ENCODE results near the gene CMTM8. TPM values are rescaled to one million over a fixed set of nuclear protein-coding genes. Genes with fewer than 3 reads are reported as not detected.

Gene CMTM8
- total RNA-seq, 1 donor from 2014 or later, result 5.7 TPM

DNA sequence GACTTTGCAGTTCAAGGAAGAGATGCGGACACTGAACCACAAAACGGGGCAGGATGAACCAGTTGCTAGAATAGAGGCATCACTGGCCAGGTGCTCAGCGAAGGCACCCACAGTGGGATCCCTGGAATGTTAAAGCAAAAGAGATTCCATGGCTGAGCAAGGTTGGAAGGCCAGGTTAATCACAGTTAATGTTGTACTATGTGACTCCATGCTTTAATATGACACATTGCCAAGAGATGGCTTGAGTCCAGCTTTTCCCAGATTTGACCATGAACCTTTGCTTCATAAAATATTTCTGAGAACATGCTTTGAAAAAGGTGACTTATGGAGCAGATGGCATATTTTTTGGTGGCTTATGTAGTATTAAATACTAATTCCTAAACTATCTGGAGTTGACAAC, 77.0 kb downstream of the CMTM8 start:
- intact Hi-C loops (cut with micrococcal nuclease), result no loop called here
- no peaks in the 10 kb centered on the region for H3K27me3 ChIP-seq (ENCODE audit: low read depth)

DNA sequence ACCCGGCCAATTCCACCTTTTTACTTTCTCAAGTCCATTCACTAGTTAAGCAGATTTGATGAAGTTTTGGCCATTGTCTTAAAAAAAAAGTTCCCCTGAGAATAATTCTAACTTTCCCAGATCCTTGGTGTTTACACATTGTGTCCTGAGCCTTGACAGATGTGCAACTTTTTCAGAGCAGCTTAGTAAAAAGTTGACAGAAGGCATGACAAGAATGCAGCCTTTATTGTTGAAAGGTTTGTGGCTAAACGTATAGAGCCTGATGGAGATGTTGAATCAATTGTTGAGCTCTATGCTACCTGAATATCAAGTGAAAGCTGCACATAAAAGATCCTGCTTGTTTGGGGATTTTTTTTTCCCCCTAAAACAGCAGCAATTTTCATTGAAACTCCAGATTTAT, 77.8 kb downstream of the CMTM8 start:
- no peak overlapping the region for H3K27ac ChIP-seq (replicated peaks)
- H3K9me3 ChIP-seq (replicated peaks), result no peaks in the 10 kb centered on the region
- H3K36me3 ChIP-seq, result no peaks in the 10 kb centered on the region
- no peak for DNase-seq
- H3K27me3 ChIP-seq (ENCODE audit: low read depth), result no peaks in the 10 kb centered on the region
- TF ChIP-seq, protein P1, sequence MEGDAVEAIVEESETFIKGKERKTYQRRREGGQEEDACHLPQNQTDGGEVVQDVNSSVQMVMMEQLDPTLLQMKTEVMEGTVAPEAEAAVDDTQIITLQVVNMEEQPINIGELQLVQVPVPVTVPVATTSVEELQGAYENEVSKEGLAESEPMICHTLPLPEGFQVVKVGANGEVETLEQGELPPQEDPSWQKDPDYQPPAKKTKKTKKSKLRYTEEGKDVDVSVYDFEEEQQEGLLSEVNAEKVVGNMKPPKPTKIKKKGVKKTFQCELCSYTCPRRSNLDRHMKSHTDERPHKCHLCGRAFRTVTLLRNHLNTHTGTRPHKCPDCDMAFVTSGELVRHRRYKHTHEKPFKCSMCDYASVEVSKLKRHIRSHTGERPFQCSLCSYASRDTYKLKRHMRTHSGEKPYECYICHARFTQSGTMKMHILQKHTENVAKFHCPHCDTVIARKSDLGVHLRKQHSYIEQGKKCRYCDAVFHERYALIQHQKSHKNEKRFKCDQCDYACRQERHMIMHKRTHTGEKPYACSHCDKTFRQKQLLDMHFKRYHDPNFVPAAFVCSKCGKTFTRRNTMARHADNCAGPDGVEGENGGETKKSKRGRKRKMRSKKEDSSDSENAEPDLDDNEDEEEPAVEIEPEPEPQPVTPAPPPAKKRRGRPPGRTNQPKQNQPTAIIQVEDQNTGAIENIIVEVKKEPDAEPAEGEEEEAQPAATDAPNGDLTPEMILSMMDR (IDR thresholded peaks at IDR 0.05; ENCODE audit: borderline replicate concordance), result no peak
- no peak overlapping the region for H3K4me3 ChIP-seq
- intact Hi-C loops (cut with micrococcal nuclease), result no loop called here
- H3K4me1 ChIP-seq, result peaks cover 43% of the 10 kb centered on the region

More for the DNA sequence above, 77.0 kb downstream of the CMTM8 start:
- no peak for DNase-seq
- TF ChIP-seq, protein P1 (IDR thresholded peaks at IDR 0.05; ENCODE audit: borderline replicate concordance), result no peak
- Histone ChIP-seq H3K4me3 (no peak overlapping the region), H3K36me3 (no peaks in the 10 kb centered on the region), H3K27ac (replicated peaks) (no peak overlapping the region), H3K9me3 (replicated peaks) (no peaks in the 10 kb centered on the region), H3K4me1 (peaks cover 43% of the 10 kb centered on the region)

DNA sequence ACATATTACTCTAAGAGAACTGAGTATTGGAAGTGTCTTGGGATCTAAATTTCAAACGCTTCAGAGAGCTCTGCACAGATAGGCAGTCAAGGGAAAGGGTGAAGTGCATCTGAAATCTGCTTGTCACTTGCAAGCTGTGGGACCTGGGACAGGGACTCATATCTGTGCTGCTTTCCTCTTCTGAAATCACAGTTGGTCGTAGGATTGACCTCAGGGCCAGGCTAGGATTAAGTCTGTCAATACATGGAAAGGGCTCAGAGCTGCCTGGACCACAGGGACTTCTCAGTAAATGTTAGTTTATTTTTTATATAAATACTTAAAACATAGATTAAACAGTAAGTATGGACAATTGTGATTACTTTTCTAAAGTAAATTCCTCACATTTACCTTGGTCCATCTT, 78.5 kb downstream of the CMTM8 start:
- Histone ChIP-seq H3K4me3 (no peak overlapping the region), H3K27ac (replicated peaks) (no peak overlapping the region), H3K36me3 (no peaks in the 10 kb centered on the region), H3K4me1 (peaks cover 43% of the 10 kb centered on the region), H3K9me3 (replicated peaks) (no peaks in the 10 kb centered on the region), H3K27me3 (ENCODE audit: low read depth) (no peaks in the 10 kb centered on the region)
- DNase-seq, result no peak
- intact Hi-C loops (cut with micrococcal nuclease), result no loop called here
- TF ChIP-seq, protein P1 (IDR thresholded peaks at IDR 0.05; ENCODE audit: borderline replicate concordance), result no peak

DNA sequence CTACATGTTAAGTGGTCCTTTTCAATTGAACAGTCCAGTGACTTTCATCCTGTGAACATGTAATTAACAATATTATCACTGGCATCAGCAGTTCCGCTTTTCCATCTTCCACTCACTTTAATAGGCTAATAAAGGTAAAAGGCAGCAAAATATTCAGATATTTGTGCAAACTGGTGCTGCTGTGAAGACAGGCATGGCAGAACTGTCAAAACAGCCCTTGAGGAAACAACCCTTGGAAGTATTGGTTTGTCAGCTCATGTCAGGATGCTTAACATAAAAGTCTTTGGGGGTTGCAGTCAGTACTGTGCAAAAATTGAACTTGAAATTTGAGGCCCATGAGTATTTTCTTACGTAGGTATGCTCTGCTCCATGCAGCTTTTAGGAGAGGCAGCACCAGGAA, 81.1 kb downstream of the CMTM8 start:
- Histone ChIP-seq H3K27me3 (ENCODE audit: low read depth) (no peaks in the 10 kb centered on the region), H3K4me1 (peaks cover 43% of the 10 kb centered on the region), H3K4me3 (no peak overlapping the region), H3K9me3 (replicated peaks) (no peaks in the 10 kb centered on the region), H3K27ac (replicated peaks) (no peak overlapping the region), H3K36me3 (no peaks in the 10 kb centered on the region)
- intact Hi-C loops (cut with micrococcal nuclease), result no loop called here
- TF ChIP-seq, protein P1 (IDR thresholded peaks at IDR 0.05; ENCODE audit: borderline replicate concordance), result no peak
- DNase-seq, result no peak

DNA sequence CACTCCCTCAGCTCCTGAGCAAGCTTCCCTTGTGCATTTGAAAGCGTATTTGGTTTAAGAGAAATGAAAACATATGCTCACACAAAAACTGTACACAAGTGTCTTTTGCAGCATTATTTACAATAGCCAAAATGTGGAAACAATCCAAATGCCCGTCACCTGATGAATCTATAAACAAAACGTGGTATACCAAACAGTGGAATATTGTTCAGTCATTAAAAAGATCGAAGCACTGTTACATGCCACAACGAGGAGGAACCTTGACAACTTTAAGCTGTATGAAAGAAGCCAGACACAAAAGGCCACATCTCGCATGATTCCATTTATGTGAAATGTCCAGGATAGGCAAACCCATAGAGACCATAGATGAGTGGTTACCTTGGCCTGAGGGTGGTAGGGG, 81.6 kb downstream of the CMTM8 start:
- Histone ChIP-seq H3K4me3 (no peak overlapping the region), H3K9me3 (replicated peaks) (no peaks in the 10 kb centered on the region), H3K27ac (replicated peaks) (no peak overlapping the region), H3K4me1 (peaks cover 43% of the 10 kb centered on the region), H3K36me3 (no peaks in the 10 kb centered on the region), H3K27me3 (ENCODE audit: low read depth) (no peaks in the 10 kb centered on the region)
- TF ChIP-seq, protein P1 (IDR thresholded peaks at IDR 0.05; ENCODE audit: borderline replicate concordance), result no peak
- intact Hi-C loops (cut with micrococcal nuclease), result no loop called here
- no peak for DNase-seq

Data from left ventricle myocardium inferior (tissue), 1 donor.